Measurements from ENCODE around the gene SMS. TPM values are rescaled to one million over a fixed set of nuclear protein-coding genes. Genes with fewer than 3 reads are reported as not detected.

The SMS gene
- total and polyA plus RNA-seq, 9 donors, result 52.8 to 204 (median 90.8) TPM

DNA sequence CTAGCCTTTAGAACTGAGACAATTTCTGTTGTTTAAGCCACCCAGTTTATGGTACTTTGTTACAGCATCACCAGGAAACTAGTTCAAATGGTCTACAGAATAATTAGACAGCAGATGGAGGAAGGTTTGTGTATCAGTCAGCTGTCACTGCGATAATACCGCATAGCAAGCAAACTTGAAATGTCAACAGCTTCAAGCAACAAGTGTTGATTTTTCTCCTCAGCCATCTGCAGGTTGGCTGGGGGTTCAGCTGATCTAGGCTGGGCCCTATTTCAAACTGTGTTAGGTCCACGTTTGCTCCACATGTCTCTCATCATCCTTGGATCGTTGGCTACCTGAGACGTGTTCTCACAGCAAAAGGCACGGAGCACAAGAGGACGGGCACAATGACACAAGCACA, 72.4 kb downstream of the SMS start:
- H3K4me3 ChIP-seq, result no peak overlapping the region
- no peak for DNase-seq
- H3K9me3 ChIP-seq, result no peaks in the 10 kb centered on the region
- TF ChIP-seq, protein P1, sequence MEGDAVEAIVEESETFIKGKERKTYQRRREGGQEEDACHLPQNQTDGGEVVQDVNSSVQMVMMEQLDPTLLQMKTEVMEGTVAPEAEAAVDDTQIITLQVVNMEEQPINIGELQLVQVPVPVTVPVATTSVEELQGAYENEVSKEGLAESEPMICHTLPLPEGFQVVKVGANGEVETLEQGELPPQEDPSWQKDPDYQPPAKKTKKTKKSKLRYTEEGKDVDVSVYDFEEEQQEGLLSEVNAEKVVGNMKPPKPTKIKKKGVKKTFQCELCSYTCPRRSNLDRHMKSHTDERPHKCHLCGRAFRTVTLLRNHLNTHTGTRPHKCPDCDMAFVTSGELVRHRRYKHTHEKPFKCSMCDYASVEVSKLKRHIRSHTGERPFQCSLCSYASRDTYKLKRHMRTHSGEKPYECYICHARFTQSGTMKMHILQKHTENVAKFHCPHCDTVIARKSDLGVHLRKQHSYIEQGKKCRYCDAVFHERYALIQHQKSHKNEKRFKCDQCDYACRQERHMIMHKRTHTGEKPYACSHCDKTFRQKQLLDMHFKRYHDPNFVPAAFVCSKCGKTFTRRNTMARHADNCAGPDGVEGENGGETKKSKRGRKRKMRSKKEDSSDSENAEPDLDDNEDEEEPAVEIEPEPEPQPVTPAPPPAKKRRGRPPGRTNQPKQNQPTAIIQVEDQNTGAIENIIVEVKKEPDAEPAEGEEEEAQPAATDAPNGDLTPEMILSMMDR (IDR thresholded peaks at IDR 0.05), result no peak
- TF ChIP-seq POLR2A (IDR thresholded peaks at IDR 0.05), result no peak
- no peak for TF ChIP-seq EP300 (IDR thresholded peaks at IDR 0.05)
- intact Hi-C loops (cut with DNase I), result no loop called here
- peaks cover 1% of the 10 kb centered on the region for H3K4me1 ChIP-seq (ENCODE audit: insufficient read depth)
- H3K27ac ChIP-seq, result no peak overlapping the region
- H3K27me3 ChIP-seq, result no peaks in the 10 kb centered on the region
- H3K36me3 ChIP-seq, result no peaks in the 10 kb centered on the region
- 74 to 86% (median 84%) methylated on average over 7 of the region's 7 CpGs for WGBS, 3 donors

DNA sequence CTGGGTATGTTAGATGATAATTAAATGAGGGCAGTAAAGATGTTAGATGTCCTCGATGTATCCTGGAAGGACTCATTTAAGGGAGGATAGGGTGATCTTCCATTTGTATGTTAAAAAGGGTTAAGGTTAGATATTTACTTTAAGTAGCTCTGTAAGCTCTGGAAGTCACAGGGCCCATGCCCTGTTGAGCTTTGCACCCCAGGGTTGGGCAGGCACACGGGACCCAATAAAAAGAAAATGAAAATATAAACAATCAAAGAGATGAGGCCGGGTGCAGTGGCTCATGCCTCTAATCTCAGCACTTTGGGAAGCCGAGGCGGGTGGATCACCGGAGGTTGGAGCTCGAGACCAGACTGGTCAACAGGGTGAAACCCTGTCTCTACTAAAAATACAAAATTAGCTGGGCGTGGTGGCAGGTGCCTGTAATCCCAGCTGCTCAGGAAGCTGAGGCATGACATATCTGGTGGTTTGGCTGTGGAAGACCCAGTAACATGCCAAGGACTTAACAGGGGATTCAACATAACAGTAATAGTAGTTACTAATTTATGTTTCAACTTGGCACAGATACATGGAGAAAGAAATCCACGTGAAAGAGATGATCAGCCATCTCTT, 74.7 kb downstream of the SMS start:
- WGBS, 3 donors, result 75 to 83% (median 81%) methylated on average over 9 of the region's 9 CpGs
- no peak for TF ChIP-seq EP300 (IDR thresholded peaks at IDR 0.05)
- no peak for TF ChIP-seq POLR2A (IDR thresholded peaks at IDR 0.05)
- TF ChIP-seq, protein P1 (IDR thresholded peaks at IDR 0.05), result no peak
- Histone ChIP-seq H3K4me1 (ENCODE audit: insufficient read depth) (peaks cover 1% of the 10 kb centered on the region), H3K9me3 (no peaks in the 10 kb centered on the region), H3K4me3 (no peak overlapping the region), H3K27ac (no peak overlapping the region), H3K27me3 (no peaks in the 10 kb centered on the region), H3K36me3 (no peaks in the 10 kb centered on the region)
- intact Hi-C loops (cut with DNase I), result no loop called here
- no peak for DNase-seq

DNA sequence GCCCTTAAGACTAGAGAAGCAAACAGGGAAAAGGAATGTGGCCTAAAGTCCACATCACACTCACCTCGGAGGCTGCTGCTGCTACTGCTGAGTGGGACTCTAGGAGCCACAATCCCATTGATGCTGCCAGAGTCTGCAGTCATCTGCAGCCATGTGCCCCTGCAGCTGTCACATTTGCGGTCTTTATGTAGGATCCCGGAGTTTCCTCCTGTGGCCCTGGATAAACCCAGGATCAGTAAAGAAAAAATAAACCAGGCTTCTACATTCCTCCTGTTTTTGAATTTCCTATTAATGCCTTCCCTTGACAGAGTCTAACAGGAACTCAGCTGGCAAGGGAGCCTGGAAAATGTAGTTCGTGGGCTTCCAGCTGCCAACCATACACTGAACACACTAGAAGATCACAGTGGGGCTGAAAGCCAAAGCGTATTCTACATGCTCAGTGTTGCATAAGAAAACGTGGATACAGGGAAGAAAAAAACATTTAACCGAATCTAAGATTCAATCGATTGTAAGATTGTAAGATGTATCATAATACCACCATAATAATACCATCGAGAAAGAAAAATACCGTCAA, 81.3 kb downstream of the SMS start:
- no peak for TF ChIP-seq EP300 (IDR thresholded peaks at IDR 0.05)
- TF ChIP-seq, protein P1 (IDR thresholded peaks at IDR 0.05), result no peak
- intact Hi-C loops (cut with DNase I), result no loop called here
- Histone ChIP-seq H3K36me3 (no peaks in the 10 kb centered on the region), H3K27me3 (no peaks in the 10 kb centered on the region), H3K4me3 (no peak overlapping the region), H3K4me1 (ENCODE audit: insufficient read depth) (no peaks in the 10 kb centered on the region), H3K9me3 (no peaks in the 10 kb centered on the region), H3K27ac (no peak overlapping the region)
- WGBS, 3 donors, result 64 to 84% (median 72%) methylated on average over 10 of the region's 10 CpGs
- DNase-seq, result no peak

DNA sequence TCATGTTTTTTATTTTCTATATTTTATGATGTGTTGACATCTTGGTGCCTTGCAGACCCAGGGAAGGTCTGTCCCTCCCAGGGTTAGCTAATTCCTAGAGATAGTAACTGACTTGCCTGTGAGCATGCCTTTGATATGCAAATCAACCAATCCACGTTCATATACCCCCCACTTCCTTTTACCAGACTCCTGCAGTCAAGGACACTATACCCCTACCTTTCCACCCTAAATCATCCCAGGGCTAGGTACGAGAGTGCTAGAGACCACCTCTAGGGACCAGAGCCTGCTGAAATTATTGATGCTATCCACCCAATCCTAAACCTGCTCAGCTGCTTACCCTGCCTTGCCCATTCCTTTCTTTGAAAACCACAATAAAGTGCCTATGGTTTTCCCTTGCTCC, 84.1 kb downstream of the SMS start:
- Histone ChIP-seq H3K4me1 (ENCODE audit: insufficient read depth) (no peaks in the 10 kb centered on the region), H3K9me3 (no peaks in the 10 kb centered on the region), H3K27ac (no peak overlapping the region), H3K27me3 (no peaks in the 10 kb centered on the region), H3K4me3 (no peak overlapping the region), H3K36me3 (no peaks in the 10 kb centered on the region)
- WGBS, 3 donors, result 39 to 64% (median 44%) methylated on average over 2 of the region's 2 CpGs
- TF ChIP-seq POLR2A (IDR thresholded peaks at IDR 0.05) (no peak), EP300 (IDR thresholded peaks at IDR 0.05) (no peak)
- TF ChIP-seq, protein P1 (IDR thresholded peaks at IDR 0.05), result no peak
- no peak for DNase-seq
- intact Hi-C loops (cut with DNase I), result no loop called here
